ENCODE data around the gene DRC7.
"Not testable (repeated sequence)": the region's sequence is repeated elsewhere in the genome, so short reads cannot be mapped to it uniquely, and the experiment has no call there.

Gene DRC7

DNA sequence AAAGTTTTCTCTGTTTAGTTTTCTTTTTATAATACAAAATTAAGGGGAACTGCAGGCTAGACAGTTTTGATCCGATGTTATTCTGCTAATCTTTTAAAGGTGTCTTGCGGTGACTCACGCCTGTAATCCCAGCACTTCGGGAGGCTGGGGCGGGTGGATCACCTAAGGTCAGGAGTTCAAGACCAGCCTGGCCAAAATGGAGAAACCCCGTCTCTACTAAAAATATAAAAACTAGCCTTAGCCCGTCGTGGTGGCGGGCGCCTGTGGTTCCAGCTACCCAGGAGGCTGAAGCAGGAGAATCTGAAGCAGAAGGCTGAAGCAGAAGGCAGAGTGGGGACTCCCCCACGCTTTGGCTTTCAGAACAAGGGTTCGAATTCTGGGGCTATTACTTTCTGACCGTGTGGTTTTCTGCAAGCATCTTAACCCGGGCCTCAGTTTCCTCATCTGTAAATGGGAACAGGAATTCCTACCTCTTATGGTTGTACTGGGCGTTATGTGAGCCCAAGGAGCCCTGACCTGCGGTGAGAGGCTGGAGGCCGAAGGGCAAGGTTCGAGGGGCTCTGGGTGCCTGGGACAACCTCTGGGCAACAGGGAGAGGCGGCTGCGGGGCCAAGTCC, 39.8 kb downstream of the DRC7 start:
- no peak for DNase-seq (ENCODE audit: low spot score)

DNA sequence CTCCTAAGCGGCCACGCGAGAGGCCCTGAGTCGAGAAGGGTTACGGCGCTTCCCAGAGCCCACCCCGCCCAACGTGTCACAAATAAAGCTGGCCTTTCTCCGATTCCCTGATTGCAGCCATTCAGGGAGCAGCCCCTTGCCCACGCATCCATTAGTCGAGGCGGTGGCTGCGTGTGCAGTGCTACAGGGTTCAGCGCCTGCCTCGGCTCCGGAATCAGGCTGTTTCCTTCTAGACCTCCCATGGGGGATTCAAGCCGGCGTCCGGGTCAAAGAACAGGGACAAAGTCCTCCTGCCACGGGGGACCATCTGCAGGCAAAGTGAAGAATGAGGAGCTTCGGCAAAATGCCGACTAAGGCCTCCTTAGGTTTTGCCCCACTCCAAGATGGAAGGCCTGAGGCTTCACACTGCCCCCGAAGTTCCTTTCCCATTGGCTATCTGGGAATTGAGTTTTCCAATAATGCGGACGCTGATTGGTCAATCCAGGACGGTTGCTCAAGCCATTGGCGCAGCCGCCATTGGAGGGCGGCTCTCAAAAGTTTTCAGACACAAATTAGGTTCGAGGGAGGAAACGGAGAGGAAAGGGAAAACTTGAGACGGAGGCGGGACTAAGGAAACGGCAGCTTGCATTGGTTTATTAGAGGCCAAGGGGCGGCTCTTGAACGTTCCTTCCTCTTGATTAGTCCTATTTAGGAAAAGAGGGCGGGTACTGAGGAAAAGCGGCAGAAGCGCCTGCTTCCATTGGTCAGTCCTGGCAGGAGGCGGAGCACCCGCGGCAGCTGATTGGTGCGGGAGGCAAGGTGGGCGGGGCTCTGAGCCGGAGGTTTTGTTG, 40.5 kb downstream of the DRC7 start:
- DNase-seq (ENCODE audit: low spot score) = peak; percentile 100

DNA sequence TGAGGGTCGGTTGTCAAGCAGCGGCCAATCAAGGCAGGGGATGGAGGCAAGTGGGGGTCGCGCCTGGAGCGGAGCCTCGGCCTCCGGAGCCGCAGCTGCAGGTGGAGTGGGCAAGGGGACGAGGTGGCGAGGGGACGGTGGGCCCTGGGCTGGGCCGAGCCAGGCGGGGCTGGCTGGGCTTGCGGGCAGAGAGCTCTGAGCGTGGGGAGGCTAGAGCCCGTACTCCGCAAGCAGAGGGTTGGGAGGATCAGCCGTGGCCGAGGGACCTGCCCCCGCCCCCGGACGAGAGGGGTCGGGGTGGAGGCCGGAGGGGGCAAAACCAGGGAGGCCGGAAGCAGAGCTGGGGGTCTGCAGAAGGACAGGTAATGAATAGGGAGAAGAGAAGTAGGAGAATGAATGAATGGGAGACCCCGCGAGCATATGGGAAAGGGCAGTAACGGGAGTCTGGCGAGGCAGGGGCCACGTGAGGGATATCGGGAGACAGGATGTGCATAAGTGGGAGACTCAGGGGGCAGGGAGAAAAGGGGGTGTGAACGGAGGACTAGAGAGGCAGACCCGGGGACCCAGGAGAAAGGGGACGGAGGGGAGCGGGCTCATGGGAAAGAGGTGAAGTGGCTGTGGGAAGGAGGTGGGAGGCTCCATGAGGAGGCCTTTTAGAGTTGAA, 41.3 kb downstream of the DRC7 start, which contains the start of gene KATNB1:
Gene KATNB1 (plus strand): TSS at position 16 of the 664 bp plus-strand sequence. CDS start 1,474 bp downstream, outside the sequence.
- DNase-seq (ENCODE audit: low spot score) = no peak

GRCh38 chr16:57736419-57737351, 42.1 kb downstream of the DRC7 start:
- DNase-seq (ENCODE audit: low spot score) = peak; percentile 75

DNA sequence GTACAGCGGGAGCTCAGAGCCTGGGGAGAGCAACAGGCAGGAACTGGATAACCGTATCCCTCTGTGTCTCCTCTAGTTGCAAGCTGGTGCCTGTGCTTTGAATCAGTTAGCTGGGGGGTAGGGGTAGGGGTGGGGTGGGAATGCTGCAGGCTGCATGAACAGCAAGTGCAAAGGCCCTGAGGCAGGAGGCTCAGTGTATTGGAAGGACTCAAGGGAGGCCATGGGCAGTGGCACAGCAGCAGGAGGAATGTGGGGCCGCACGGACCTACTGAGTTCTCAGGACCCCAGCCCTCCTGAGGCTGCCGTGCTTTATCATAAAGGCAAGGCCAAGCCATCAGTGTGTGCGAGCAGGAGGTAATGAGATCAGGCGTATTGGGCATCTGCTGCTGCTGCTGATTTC, 44.2 kb downstream of the DRC7 start:
- DNase-seq (ENCODE audit: low spot score) = no peak

GRCh38 chr16:57739756-57740422, 45.3 kb downstream of the DRC7 start:
- no peak for DNase-seq (ENCODE audit: low spot score)

GRCh38 chr16:57740423-57741071, 45.9 kb downstream of the DRC7 start:
- DNase-seq (ENCODE audit: low spot score) = no peak

DNA sequence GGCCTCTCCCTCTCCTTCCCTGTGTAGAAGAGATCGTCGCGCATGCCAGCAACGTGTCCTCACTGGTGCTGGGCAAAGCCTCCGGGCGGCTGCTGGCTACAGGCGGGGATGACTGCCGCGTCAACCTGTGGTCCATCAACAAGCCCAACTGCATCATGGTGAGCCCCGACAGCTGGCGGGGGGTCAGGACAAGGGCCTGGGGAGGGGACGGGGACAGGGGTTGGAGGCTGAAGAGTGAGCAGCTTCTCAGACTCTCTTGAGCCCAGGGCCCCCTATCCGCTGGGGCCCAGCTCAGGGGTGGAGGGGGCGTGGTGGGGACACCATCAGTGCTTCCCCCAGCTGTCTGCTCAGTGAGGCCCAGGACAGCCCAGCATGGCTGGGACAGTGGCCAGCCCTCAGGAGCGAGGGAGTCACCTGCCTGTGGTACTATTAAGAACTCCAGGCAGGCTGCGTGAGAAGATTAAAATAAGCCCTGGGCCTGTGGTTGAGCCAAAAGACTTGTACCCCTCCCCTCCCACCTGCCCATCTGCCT, 47.1 kb downstream of the DRC7 start:
- DNase-seq (ENCODE audit: low spot score) = no peak

DNA sequence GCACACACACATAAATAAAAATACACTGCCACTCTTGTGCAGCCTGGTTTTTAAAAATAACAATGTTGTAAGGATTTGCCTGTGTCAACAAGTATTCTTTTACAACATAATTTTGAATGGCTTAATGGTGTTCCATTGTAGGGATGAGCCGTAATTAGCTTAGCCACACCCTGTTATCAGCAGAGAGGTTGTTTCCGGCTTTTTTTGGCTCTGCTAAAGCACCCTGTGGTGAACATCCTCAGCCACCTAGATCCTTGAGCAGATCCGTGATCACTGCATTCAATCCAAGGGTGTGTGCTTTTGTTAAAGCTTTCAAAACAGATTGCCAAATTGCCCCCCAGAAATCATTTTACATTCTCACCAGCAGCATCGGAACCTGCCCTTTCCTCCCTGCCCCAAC, 47.9 kb downstream of the DRC7 start:
- no peak for DNase-seq (ENCODE audit: low spot score)

DNA sequence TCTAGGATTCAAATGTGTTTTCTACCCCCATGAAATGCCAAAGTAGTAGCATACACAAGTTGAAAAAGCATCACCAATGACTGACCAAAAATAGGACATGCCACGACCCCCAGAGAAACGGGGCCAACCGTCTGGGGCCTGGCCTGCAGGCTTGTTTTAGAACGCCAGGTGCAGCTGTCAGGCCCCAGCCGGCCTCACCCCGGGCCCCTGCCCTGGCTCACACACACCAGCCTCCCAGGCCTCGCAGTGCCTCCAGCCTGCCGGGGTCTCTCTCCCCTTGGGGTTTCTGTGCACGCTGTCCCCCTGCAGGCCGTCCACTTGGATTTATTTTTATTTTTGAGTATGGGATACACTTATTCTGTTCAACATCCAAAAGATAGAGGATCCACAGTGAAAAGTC, 48.9 kb downstream of the DRC7 start:
- no peak for DNase-seq (ENCODE audit: low spot score)

GRCh38 chr16:57743886-57744641, 49.5 kb downstream of the DRC7 start:
- no peak for DNase-seq (ENCODE audit: low spot score)

DNA sequence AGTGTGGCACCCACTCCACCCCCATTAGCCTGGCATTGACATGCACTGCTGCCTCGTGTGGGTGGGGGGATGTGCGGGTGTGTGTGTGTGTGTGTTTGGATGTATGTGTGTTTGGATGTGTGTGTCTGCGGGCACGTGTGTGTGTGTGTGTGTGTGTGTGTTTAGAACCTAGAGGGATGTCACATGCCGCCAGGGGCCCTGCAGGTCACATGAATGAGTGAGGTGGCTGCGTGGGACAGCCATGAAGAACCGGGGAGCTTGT, 50.0 kb downstream of the DRC7 start:
- DNase-seq (ENCODE audit: low spot score) = no peak

DNA sequence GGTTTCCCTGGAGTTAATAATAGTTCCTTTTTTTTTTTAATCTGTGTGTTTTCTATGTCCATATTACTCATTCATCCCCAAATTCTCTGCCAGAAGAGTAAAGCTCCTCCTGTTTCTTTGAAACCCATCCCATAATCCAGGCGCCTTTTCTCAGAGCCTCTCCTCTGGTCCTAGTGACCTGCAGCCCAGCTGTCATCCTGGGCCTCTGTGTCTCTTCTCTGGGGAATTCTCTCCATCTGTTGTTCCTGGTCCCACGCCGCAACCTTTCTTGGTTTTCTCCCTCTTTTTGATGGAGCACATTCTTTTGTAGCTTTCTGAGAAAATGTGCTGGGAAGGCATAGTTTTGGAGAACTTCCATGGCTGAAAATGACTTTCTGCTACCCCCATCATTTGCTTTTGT, 51.2 kb downstream of the DRC7 start:
- no peak for DNase-seq (ENCODE audit: low spot score)

GRCh38 chr16:57746316-57746715, 51.7 kb downstream of the DRC7 start:
- DNase-seq (ENCODE audit: low spot score) = not testable (repeated sequence)

DNA sequence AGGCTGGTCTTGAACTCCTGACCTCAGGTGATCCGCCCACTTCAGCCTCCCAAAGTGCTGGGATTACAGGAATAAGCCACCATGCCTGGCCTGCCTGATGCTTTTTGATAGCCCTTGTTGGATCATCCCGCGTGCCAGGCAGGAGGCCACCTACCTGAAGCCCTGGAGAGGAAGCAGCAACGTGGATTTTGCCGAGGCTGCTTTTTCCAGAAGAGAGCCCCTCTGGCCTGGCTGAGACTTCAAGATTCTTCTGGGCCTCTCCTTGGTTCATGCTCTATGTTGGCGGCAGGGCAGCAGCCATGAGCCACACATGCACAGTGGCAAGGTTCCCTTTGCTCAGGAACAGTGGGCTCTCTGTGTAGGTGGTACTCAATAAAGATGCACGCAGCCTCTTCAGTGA, 52.5 kb downstream of the DRC7 start:
- DNase-seq (ENCODE audit: low spot score) = no peak

DNA sequence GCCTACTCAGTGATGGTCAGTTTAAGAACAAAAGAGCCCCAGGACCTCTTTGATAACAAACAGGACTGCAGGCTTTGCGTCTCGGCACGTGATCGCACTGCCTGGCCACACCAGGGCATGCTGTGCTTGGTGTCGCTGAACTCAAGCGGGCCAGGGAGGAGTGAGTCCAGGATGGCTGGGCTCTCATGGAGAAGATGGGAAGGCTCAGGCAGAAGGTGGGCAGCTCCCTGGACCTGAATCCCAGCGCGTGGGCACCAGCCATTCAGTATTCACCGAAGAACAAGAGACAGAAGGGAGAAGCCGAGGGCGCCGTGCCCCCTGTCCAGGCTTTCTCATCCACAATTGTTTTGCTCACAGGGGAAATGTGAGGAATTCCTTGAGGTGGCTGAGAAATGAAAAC, 52.9 kb downstream of the DRC7 start:
- no peak for DNase-seq (ENCODE audit: low spot score)

GRCh38 chr16:57747996-57748395, 53.4 kb downstream of the DRC7 start:
- DNase-seq (ENCODE audit: low spot score) = no peak

- DNase-seq (ENCODE audit: low spot score) = no peak
These were observed 54.0 kb downstream of the DRC7 start for GRCh38 chr16:57748596-57748995.

DNA sequence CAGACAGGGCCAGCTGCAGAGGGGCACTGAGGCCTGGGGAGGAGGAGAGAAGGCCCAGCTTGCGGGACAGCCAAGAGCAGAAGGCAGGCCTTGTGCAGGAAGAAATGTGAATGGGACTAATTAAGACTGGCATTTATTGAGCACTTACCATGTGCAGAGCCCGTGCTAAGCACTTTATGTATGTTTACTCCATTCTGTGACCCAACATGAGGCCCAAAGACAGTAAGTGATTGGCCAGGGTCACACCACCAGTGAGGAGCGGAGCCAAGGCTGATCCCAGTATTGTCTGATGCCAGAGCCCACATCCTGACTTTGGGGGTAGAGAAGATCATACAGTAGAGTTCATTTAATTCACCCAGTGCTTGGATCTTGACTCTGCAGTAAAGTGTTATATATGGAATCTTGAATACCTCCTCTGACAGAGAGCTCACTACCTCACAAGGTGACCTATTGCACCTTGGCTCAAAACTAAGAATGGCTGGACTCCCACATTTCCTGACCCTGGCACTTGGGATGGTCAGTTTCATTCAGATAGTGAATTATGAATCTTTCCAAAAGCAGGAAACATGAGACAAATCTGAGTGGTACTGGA, 54.6 kb downstream of the DRC7 start:
- DNase-seq (ENCODE audit: low spot score) = no peak

All from putamen (tissue), 1 donor.